GM23338 (cell line): ENCODE results near the gene GSAP. TPM values are rescaled to one million over a fixed set of nuclear protein-coding genes. Genes with fewer than 3 reads are reported as not detected.

Experiments used
- ATAC-seq: fragments of 200-7000 bp; cut with Tn5 transposase; 3 replicates; pipeline ENCODE4 v1.9.1; 2020
- DNase-seq: peaks from one replicate; pipeline ENCODE4 v3.0.0-alpha.2; 2015; ENCODE audit warnings: low spot score
- H2AFZ ChIP-seq: fragments of 200-600 bp; sonication (generic); 2 replicates; pipeline ENCODE4 v1.8.0; 2016; ENCODE audit warnings: antibody characterized with exemption, mild to moderate bottlenecking, moderate library complexity
- H3F3A ChIP-seq: fragments of 200-600 bp; sonication (generic); replicated peaks from 2 replicates; pipeline ENCODE4 v1.8.0; 2017; ENCODE audit warnings: antibody characterized with exemption, mixed run types, low read depth
- H3K27ac ChIP-seq: fragments of 200-600 bp; sonication (generic); 2 replicates; pipeline ENCODE4 v1.6.1; 2016; ENCODE audit warnings: low read depth
- H3K27me3 ChIP-seq: fragments of 200-600 bp; sonication (generic); 2 replicates; pipeline ENCODE4 v1.8.0; 2016; ENCODE audit warnings: mild to moderate bottlenecking, mixed run types, moderate library complexity; ENCODE audit not compliant: insufficient read depth
- H3K36me3 ChIP-seq: fragments of 200-600 bp; sonication (generic); 2 replicates; pipeline ENCODE4 v1.8.0; 2016; ENCODE audit warnings: mild to moderate bottlenecking; ENCODE audit not compliant: insufficient read depth
- H3K4me1 ChIP-seq: fragments of 200-600 bp; sonication (generic); 2 replicates; pipeline ENCODE4 v1.8.0; 2016; ENCODE audit warnings: mild to moderate bottlenecking, moderate library complexity; ENCODE audit not compliant: insufficient read depth
- H3K4me2 ChIP-seq: fragments of 200-600 bp; sonication (generic); 2 replicates; pipeline ENCODE4 v1.7.1; 2017; ENCODE audit warnings: mixed run types
- H3K4me3 ChIP-seq: fragments of 200-600 bp; sonication (generic); 2 replicates; pipeline ENCODE4 v1.6.1; 2016; ENCODE audit warnings: mixed run types
- H3K79me2 ChIP-seq: fragments of 200-600 bp; sonication (generic); replicated peaks from 2 replicates; pipeline ENCODE4 v1.8.0; 2017; ENCODE audit warnings: mild to moderate bottlenecking; ENCODE audit not compliant: insufficient read depth
- H3K9me2 ChIP-seq: fragments of 200-600 bp; sonication (generic); 2 replicates; pipeline ENCODE4 v1.8.0; 2017; ENCODE audit not compliant: insufficient read depth
- H4K20me1 ChIP-seq: fragments of 200-600 bp; sonication (generic); replicated peaks from 2 replicates; pipeline ENCODE4 v1.8.0; 2017; ENCODE audit warnings: mild to moderate bottlenecking; ENCODE audit not compliant: insufficient read depth
- H3K27ac Mint-ChIP-seq: 2 replicates; pipeline ENCODE4 v1.8.0; 2020; ENCODE audit warnings: inconsistent platforms, mild to moderate bottlenecking, moderate library complexity, mixed read lengths
- H3K27me3 Mint-ChIP-seq: 3 replicates; pipeline ENCODE4 v1.8.0; 2022; ENCODE audit warnings: low read depth, mild to moderate bottlenecking, moderate library complexity, mixed read lengths, inconsistent platforms; ENCODE audit not compliant: insufficient read depth, poor library complexity
- H3K36me3 Mint-ChIP-seq: 3 replicates; pipeline ENCODE4 v1.8.0; 2021; ENCODE audit warnings: low read depth, mild to moderate bottlenecking, inconsistent platforms, moderate library complexity, mixed read lengths
- H3K4me1 Mint-ChIP-seq: 3 replicates; pipeline ENCODE4 v1.8.0; 2020; ENCODE audit warnings: mild to moderate bottlenecking, inconsistent platforms, mixed read lengths
- H3K4me3 Mint-ChIP-seq: 3 replicates; pipeline ENCODE4 v1.8.0; 2021; ENCODE audit warnings: moderate library complexity, mild to moderate bottlenecking, inconsistent platforms, mixed read lengths
- H3K9me3 Mint-ChIP-seq: 3 replicates; pipeline ENCODE4 v1.8.0; 2020; ENCODE audit warnings: moderate library complexity, mild to moderate bottlenecking, inconsistent platforms, mixed read lengths
- CREB1 ChIP-seq: fragments of 250-450 bp; sonication (Bioruptor Pico); IDR thresholded peaks from 2 replicates; pipeline ENCODE4 v1.5.0; 2020; ENCODE audit warnings: low read depth, mild to moderate bottlenecking, moderate library complexity
- ZNF114 ChIP-seq: fragments of 250-450 bp; sonication (Bioruptor Pico); IDR thresholded peaks from 2 replicates; pipeline ENCODE4 v1.5.0; 2020; ENCODE audit warnings: mild to moderate bottlenecking, moderate library complexity
- ZNF331 ChIP-seq: fragments of 250-450 bp; sonication (Bioruptor Pico); IDR thresholded peaks from 2 replicates; pipeline ENCODE4 v1.5.0; 2020; ENCODE audit warnings: low read depth, mild to moderate bottlenecking, moderate library complexity
- polyA plus RNA-seq: library from polyadenylated mRNA; unstranded; fragments of >200 nt; fragmentation: Nextera tagmentation; extraction: Ambion mirVana; gene quantifications from 2 replicates; pipeline ENCODE4 v1.2.1, GENCODE V29; 2016
- total RNA-seq: library from RNA; depleted of rRNA; stranded (reverse); fragments of >200 nt; shearing (Covaris generic); gene quantifications from 2 replicates; pipeline ENCODE4 v1.2.3, GENCODE V29; 2014
- TF ChIP-seq, protein P1 (sequence below), 2 experiments: fragments of 200-600 bp in 1 of 2; sonication (generic) in 1 of 2; conservative IDR thresholded peaks; 2 replicates each; pipeline versions ENCODE4 v1.5.1 to v1.6.1; 2016 to 2017; ENCODE audit warnings: antibody characterized with exemption in 2 of 2, low read depth in 2 of 2, mild to moderate bottlenecking in 2 of 2, moderate library complexity in 1 of 2

GSAP gene
- total and polyA plus RNA-seq, 2 experiments from 2014 or later, result 0.63 to 1.1 TPM

DNA sequence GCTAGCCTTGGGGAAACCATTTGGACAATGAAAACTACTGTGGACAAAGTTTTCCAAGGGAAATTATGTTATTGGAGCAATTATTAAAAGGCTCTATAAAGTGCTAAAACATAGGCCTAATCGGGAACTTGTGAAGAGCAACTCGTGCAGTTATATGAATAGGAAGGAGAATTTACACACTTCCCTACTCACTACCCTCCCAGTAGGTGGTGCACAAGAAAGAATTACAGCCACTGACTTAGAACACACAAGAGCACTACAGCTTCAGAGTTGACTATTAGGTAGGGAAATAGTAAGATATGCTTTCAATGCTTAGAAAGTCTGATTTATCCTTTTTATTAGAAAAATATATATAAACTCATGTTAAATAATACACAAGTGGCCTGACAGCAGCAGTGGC is 47.2 kb downstream of the GSAP start:
- H3K9me2 ChIP-seq, result no peaks in the 10 kb centered on the region
- H3K4me1 Mint-ChIP-seq, result no peaks in the 10 kb centered on the region
- no peak overlapping the region for H2AFZ ChIP-seq
- H3K27me3 ChIP-seq, result no peaks in the 10 kb centered on the region
- no peaks in the 10 kb centered on the region for H3K79me2 ChIP-seq
- DNase-seq, result no peak
- H3K36me3 Mint-ChIP-seq, result no peaks in the 10 kb centered on the region
- H3K9me3 Mint-ChIP-seq, result no peaks in the 10 kb centered on the region; the same call in 2 of the 3 replicates
- H3K4me2 ChIP-seq, result no peak overlapping the region
- TF ChIP-seq, protein P1, sequence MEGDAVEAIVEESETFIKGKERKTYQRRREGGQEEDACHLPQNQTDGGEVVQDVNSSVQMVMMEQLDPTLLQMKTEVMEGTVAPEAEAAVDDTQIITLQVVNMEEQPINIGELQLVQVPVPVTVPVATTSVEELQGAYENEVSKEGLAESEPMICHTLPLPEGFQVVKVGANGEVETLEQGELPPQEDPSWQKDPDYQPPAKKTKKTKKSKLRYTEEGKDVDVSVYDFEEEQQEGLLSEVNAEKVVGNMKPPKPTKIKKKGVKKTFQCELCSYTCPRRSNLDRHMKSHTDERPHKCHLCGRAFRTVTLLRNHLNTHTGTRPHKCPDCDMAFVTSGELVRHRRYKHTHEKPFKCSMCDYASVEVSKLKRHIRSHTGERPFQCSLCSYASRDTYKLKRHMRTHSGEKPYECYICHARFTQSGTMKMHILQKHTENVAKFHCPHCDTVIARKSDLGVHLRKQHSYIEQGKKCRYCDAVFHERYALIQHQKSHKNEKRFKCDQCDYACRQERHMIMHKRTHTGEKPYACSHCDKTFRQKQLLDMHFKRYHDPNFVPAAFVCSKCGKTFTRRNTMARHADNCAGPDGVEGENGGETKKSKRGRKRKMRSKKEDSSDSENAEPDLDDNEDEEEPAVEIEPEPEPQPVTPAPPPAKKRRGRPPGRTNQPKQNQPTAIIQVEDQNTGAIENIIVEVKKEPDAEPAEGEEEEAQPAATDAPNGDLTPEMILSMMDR (conservative IDR thresholded peaks at IDR 0.05; ENCODE audit: low read depth in 2 of 2), result peak in 1 of 2 experiments; percentile 38; a peak in 2 of 4 replicates
- no peak for TF ChIP-seq CREB1
- no peaks in the 10 kb centered on the region for H3K4me1 ChIP-seq
- no peak overlapping the region for H3K4me3 ChIP-seq
- H4K20me1 ChIP-seq, result no peaks in the 10 kb centered on the region
- H3K27ac Mint-ChIP-seq, result no peak overlapping the region
- no peak overlapping the region for H3K4me3 Mint-ChIP-seq
- H3F3A ChIP-seq, result no peaks in the 10 kb centered on the region
- ATAC-seq, result no peak
- no peaks in the 10 kb centered on the region for H3K27me3 Mint-ChIP-seq
- no peak overlapping the region for H3K27ac ChIP-seq
- no peaks in the 10 kb centered on the region for H3K36me3 ChIP-seq

DNA sequence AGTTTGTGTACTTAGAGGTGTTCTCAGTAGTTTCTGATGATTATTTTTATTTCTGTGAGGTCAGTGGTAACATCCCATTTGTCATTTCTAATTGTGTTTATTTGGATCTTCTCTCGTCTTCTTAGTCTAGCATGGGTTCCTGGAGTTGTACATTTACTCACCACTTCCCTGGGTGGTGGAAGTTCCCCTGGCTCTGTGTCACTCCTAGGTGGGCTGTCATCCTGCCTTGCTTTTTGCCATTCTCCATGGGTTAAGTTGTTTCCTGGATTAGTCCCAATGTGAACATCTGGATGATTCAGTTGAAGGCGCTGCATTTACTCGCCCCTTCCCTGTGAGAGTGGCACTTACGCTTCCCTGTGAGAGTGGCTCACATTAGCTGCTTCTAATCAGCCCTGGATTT is 48.2 kb downstream of the GSAP start:
- Histone ChIP-seq H2AFZ (no peak overlapping the region), H3K4me2 (no peak overlapping the region), H3K4me1 (no peaks in the 10 kb centered on the region), H4K20me1 (no peaks in the 10 kb centered on the region), H3K9me2 (no peaks in the 10 kb centered on the region), H3K79me2 (no peaks in the 10 kb centered on the region), H3K27me3 (no peaks in the 10 kb centered on the region), H3K4me3 (no peak overlapping the region), H3F3A (no peaks in the 10 kb centered on the region), H3K27ac (no peak overlapping the region), H3K36me3 (no peaks in the 10 kb centered on the region)
- Mint-ChIP-seq H3K4me3 (no peak overlapping the region), H3K9me3 (no peaks in the 10 kb centered on the region; the same call in 2 of the 3 replicates), H3K4me1 (no peaks in the 10 kb centered on the region), H3K27ac (no peak overlapping the region; the same call in 1 of the 2 replicates), H3K36me3 (no peaks in the 10 kb centered on the region), H3K27me3 (no peaks in the 10 kb centered on the region)
- DNase-seq (no peak), ATAC-seq (no peak)
- no peak for TF ChIP-seq ZNF114 (CRISPR knock-in tag)
- TF ChIP-seq ZNF331 (CRISPR knock-in tag), result no peak

DNA sequence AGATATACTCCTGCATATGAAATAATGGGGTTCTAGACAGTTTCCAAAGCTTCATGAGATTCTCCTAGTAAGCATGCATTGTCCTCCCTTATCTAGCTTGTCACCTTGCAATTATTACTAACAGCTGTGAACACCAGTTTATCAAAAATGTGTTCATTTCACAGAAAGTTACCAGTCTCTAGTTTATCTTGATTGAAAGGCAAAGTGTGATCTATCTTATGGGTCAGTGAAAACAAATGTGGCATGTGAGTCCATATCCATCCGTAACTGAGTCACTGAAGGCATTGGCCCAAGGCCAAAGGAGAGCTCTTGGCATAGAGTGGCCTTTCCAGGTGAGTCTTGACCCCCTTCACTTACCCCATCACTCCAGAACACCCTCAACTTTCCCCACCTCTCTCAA is 53.2 kb downstream of the GSAP start:
- Histone ChIP-seq H3F3A (no peaks in the 10 kb centered on the region), H3K4me1 (no peaks in the 10 kb centered on the region), H2AFZ (no peak overlapping the region), H3K79me2 (no peaks in the 10 kb centered on the region), H3K9me2 (no peaks in the 10 kb centered on the region), H3K27me3 (no peaks in the 10 kb centered on the region), H3K27ac (no peak overlapping the region), H3K4me3 (no peak overlapping the region), H3K4me2 (no peak overlapping the region), H4K20me1 (no peaks in the 10 kb centered on the region), H3K36me3 (no peaks in the 10 kb centered on the region)
- Mint-ChIP-seq H3K4me3 (no peak overlapping the region), H3K27me3 (no peaks in the 10 kb centered on the region), H3K27ac (no peak overlapping the region), H3K36me3 (no peaks in the 10 kb centered on the region), H3K4me1 (no peaks in the 10 kb centered on the region), H3K9me3 (no peaks in the 10 kb centered on the region; the same call in 2 of the 3 replicates)
- no peak for ATAC-seq
- TF ChIP-seq, protein P1 (conservative IDR thresholded peaks at IDR 0.05; ENCODE audit: low read depth in 2 of 2), result no peak
- no peak for TF ChIP-seq ZNF331 (CRISPR knock-in tag)
- no peak for DNase-seq
